Measurements from ENCODE around the gene MFNG. TPM values are rescaled to one million over a fixed set of nuclear protein-coding genes. Genes with fewer than 3 reads are reported as not detected.

Gene MFNG
- total and polyA plus RNA-seq, 2 donors (not counting 1 experiment from before 2014, with no cell fraction given): 0.15 TPM; not detected in 1

DNA sequence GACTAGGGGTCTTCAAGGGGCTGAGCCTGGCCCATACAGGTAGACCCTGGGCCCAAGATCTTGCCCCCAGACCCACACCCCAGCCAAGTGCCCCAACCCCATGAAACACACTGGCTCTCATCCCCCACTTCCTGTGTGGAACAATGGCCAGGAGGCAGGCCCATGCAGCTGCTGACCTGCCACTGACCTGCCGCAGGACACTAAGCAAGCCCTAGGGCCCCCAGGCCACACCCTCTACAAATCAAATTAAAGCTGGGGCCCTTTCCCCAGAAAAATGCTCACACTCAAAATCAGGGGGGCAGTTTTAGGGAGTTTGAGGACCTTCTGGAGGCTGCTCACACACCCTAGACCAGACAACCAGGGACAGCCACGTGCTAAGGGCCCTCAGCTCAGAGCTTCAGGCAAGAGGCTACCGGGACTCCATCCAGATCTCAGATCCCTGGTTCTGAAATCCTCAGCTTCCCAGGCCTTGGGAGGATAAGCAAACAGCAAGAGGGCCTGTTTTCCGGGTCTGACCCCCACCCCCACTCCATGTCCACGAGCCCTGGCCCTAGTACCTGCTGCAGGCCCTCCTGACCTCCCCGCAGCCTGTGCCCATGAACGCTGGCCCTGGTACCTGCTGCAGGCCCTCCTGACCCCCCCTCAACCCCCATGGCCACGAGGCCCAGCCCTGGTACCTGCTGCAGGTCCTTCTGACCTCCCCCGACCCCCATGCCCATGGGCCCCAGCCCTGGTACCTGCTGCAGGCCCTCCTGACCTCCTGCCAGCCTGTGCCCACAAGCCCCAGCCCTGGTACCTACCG, 23.1 kb upstream of the MFNG start:
- Histone ChIP-seq H3K4me1 (ENCODE audit: control insufficient read depth, extremely low read depth, insufficient read depth, low read length) (peaks cover 18% of the 10 kb centered on the region), H3K36me3 (ENCODE audit: control insufficient read depth, insufficient read depth, low read length) (no peaks in the 10 kb centered on the region), H3K27ac (ENCODE audit: insufficient read depth, low read length) (no peak overlapping the region), H4K20me1 (ENCODE audit: control insufficient read depth, extremely low read depth, insufficient read depth, low read length) (no peaks in the 10 kb centered on the region), H3K4me3 (replicated peaks in 1 of 4; ENCODE audit: control extremely low read depth in 1 of 4, insufficient read depth in 1 of 4, low read depth in 3 of 4, low read length in 4 of 4) (no peak overlapping the region), H3K79me2 (ENCODE audit: control insufficient read depth, insufficient read depth, low read length) (no peaks in the 10 kb centered on the region), H3K27me3 (ENCODE audit: control insufficient read depth, insufficient read depth, low read length) (no peaks in the 10 kb centered on the region), H3K4me2 (ENCODE audit: extremely low read depth, insufficient read depth, low read length) (no peak overlapping the region), H3K9me3 (ENCODE audit: control insufficient read depth, insufficient read depth, low read depth, low read length) (no peaks in the 10 kb centered on the region), H3K9ac (ENCODE audit: insufficient read depth, low read length) (no peak overlapping the region), H2AFZ (ENCODE audit: low read length) (no peak overlapping the region)
- TF ChIP-seq EZH2 (IDR thresholded peaks at IDR 0.05; ENCODE audit: low read length, missing control alignments): no peak
- TF ChIP-seq, protein P1, sequence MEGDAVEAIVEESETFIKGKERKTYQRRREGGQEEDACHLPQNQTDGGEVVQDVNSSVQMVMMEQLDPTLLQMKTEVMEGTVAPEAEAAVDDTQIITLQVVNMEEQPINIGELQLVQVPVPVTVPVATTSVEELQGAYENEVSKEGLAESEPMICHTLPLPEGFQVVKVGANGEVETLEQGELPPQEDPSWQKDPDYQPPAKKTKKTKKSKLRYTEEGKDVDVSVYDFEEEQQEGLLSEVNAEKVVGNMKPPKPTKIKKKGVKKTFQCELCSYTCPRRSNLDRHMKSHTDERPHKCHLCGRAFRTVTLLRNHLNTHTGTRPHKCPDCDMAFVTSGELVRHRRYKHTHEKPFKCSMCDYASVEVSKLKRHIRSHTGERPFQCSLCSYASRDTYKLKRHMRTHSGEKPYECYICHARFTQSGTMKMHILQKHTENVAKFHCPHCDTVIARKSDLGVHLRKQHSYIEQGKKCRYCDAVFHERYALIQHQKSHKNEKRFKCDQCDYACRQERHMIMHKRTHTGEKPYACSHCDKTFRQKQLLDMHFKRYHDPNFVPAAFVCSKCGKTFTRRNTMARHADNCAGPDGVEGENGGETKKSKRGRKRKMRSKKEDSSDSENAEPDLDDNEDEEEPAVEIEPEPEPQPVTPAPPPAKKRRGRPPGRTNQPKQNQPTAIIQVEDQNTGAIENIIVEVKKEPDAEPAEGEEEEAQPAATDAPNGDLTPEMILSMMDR (conservative IDR thresholded peaks at IDR 0.05 in 1 of 2, IDR thresholded peaks at IDR 0.05 in 1 of 2; ENCODE audit: low read depth in 1 of 2, low read length in 2 of 2): no peak
- no peak for DNase-seq (ENCODE audit: low read depth in 2 of 2)

- H3K4me2 ChIP-seq (ENCODE audit: extremely low read depth, insufficient read depth, low read length): no peak overlapping the region
- H3K27me3 ChIP-seq (ENCODE audit: control insufficient read depth, insufficient read depth, low read length): no peaks in the 10 kb centered on the region
- no peaks in the 10 kb centered on the region for H3K36me3 ChIP-seq (ENCODE audit: control insufficient read depth, insufficient read depth, low read length)
- no peak overlapping the region for H2AFZ ChIP-seq (ENCODE audit: low read length)
- DNase-seq (ENCODE audit: low read depth in 2 of 2): no peak
- H3K9me3 ChIP-seq (ENCODE audit: control insufficient read depth, insufficient read depth, low read depth, low read length): no peaks in the 10 kb centered on the region
- H3K27ac ChIP-seq (ENCODE audit: insufficient read depth, low read length): no peak overlapping the region
- no peak overlapping the region for H3K9ac ChIP-seq (ENCODE audit: insufficient read depth, low read length)
- peaks cover 18% of the 10 kb centered on the region for H3K4me1 ChIP-seq (ENCODE audit: control insufficient read depth, extremely low read depth, insufficient read depth, low read length)
- no peaks in the 10 kb centered on the region for H3K79me2 ChIP-seq (ENCODE audit: control insufficient read depth, insufficient read depth, low read length)
- TF ChIP-seq, protein P1 (conservative IDR thresholded peaks at IDR 0.05 in 1 of 2, IDR thresholded peaks at IDR 0.05 in 1 of 2; ENCODE audit: low read depth in 1 of 2, low read length in 2 of 2): no peak
- TF ChIP-seq EZH2 (IDR thresholded peaks at IDR 0.05; ENCODE audit: low read length, missing control alignments): no peak
- H3K4me3 ChIP-seq (replicated peaks in 1 of 4; ENCODE audit: control extremely low read depth in 1 of 4, insufficient read depth in 1 of 4, low read depth in 3 of 4, low read length in 4 of 4): no peak overlapping the region
- H4K20me1 ChIP-seq (ENCODE audit: control insufficient read depth, extremely low read depth, insufficient read depth, low read length): no peaks in the 10 kb centered on the region
Observed at GRCh38 chr22:37508431-37508992, 22.3 kb upstream of the MFNG start.

DNA sequence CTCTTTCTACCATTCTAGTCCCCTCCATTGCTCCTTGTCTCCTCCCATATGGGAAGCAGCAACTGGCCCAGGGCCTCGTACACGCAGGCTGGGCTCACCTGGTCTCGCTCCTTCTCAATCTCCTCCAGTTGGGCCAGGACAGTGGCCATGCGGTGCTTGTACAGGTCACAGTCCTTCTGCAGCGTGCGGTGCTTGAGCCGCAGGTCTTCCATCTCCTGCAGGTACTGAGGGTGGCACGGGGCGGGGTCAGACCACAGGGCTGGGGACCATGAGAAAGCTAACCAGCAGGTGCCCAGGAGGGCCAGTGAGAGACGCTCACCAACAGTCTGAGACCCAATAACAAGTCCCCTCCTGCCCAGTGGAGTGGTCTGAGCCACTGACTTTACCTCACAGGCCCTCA, 21.5 kb upstream of the MFNG start:
- no peaks in the 10 kb centered on the region for H3K9me3 ChIP-seq (ENCODE audit: control insufficient read depth, insufficient read depth, low read depth, low read length)
- TF ChIP-seq, protein P1 (conservative IDR thresholded peaks at IDR 0.05 in 1 of 2, IDR thresholded peaks at IDR 0.05 in 1 of 2; ENCODE audit: low read depth in 1 of 2, low read length in 2 of 2): no peak
- TF ChIP-seq EZH2 (IDR thresholded peaks at IDR 0.05; ENCODE audit: low read length, missing control alignments): no peak
- H3K79me2 ChIP-seq (ENCODE audit: control insufficient read depth, insufficient read depth, low read length): no peaks in the 10 kb centered on the region
- H3K4me2 ChIP-seq (ENCODE audit: extremely low read depth, insufficient read depth, low read length): no peak overlapping the region
- H3K4me1 ChIP-seq (ENCODE audit: control insufficient read depth, extremely low read depth, insufficient read depth, low read length): peaks cover 12% of the 10 kb centered on the region
- no peaks in the 10 kb centered on the region for H4K20me1 ChIP-seq (ENCODE audit: control insufficient read depth, extremely low read depth, insufficient read depth, low read length)
- no peak overlapping the region for H3K27ac ChIP-seq (ENCODE audit: insufficient read depth, low read length)
- no peaks in the 10 kb centered on the region for H3K36me3 ChIP-seq (ENCODE audit: control insufficient read depth, insufficient read depth, low read length)
- H2AFZ ChIP-seq (ENCODE audit: low read length): no peak overlapping the region
- DNase-seq (ENCODE audit: low read depth in 2 of 2): no peak
- no peak overlapping the region for H3K4me3 ChIP-seq (replicated peaks in 1 of 4; ENCODE audit: control extremely low read depth in 1 of 4, insufficient read depth in 1 of 4, low read depth in 3 of 4, low read length in 4 of 4)
- no peaks in the 10 kb centered on the region for H3K27me3 ChIP-seq (ENCODE audit: control insufficient read depth, insufficient read depth, low read length)
- H3K9ac ChIP-seq (ENCODE audit: insufficient read depth, low read length): no peak overlapping the region
